HG02870 (cell line): ENCODE results near the gene RMND1.
"Not testable (repeated sequence)": the region's sequence is repeated elsewhere in the genome, so short reads cannot be mapped to it uniquely, and the experiment has no call there.

Experiments
- ATAC-seq: cut with Tn5 transposase; IDR thresholded peaks from one replicate; pipeline ENCODE4 v1.9.1; 2021; ENCODE audit warnings: mild to moderate bottlenecking, moderate library complexity; ENCODE audit not compliant: unreplicated experiment

Gene RMND1

GRCh38 chr6:151452750-151453427 is 963 bp upstream of the RMND1 start:
- ATAC-seq = no peak

DNA sequence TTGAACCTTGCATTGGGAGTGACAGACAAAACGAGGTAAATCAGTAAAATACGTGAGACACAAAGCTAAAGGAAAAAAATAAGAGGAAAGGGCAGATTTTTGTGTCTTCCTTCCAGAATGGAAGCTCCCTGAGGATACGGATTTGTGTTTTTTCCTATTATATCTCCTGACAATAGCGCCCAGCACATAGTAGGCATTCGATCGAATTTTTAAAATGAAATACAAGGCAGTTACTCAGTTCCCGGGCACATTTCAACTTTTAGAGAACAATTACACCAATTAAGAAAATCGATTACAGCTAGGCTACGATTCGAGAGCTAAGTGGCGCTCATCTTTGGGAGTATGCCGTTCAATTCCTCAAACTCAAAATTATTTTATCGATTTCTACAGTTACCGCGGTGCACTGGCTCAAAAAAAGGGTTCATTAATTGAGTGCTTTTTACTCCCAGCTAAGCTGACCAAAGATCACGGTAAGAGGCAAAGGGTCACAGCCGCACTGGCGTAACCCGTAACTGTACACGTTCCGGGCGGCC is 443 bp downstream of the RMND1 start:
- ATAC-seq = no peak

- ATAC-seq = not testable (repeated sequence)
Observed at GRCh38 chr6:151450928-151451327, 998 bp downstream of the RMND1 start.

- ATAC-seq = no peak
Observed at GRCh38 chr6:151448623-151449022, 3.3 kb downstream of the RMND1 start.

- no peak for ATAC-seq
Observed at GRCh38 chr6:151447237-151447636, 4.7 kb downstream of the RMND1 start.

DNA sequence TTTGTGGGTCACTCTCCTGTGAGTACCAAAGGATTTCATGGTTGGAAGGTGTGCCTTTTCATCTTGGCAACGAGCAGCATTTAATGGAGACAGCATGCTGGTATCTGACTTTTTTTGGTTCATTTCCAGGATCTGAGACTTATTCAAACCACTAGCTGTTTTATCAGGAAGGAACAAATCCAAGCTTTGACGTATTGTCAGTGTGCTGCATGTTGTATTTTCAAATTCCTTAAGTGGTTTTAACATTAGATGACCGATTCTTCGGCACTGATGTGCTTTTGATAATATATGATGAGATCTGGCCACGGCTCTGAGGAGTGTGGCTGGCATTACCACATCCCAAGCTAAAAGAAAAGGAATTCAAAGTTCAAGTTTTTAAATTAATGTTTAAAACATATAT is 6.4 kb downstream of the RMND1 start:
- no peak for ATAC-seq

DNA sequence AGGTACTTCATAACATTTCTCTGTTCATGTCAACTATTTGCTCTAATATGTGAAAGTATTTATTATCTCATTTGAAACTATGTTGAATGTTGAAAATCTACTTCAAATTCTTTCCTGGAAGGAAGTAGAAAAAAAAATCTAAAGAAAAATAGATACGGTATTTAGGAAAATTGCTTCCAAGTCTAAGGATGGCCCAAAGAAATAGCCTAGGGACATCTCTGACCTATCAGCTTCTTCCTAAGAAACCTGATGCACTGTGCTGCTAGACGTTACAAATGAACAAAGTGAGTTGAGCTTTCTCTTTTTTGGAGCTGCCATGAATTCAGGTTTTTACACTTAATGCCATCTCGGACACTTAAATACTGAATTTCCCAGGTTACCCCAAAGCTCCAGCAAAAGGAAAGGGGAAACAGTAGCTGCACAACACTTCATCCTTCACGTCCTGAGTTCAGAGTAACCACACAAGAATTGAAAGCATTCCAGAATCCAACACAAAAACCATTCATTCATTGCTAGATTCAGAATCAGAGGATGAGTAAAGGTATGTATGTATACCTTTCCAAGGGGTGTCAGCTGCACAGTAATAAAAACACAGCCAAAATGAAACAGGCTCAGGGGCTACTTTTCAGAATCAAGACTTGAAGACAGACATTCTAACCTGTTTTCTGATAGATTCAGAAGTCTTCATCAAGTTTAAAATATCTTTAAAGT is 7.9 kb downstream of the RMND1 start:
- no peak for ATAC-seq

DNA sequence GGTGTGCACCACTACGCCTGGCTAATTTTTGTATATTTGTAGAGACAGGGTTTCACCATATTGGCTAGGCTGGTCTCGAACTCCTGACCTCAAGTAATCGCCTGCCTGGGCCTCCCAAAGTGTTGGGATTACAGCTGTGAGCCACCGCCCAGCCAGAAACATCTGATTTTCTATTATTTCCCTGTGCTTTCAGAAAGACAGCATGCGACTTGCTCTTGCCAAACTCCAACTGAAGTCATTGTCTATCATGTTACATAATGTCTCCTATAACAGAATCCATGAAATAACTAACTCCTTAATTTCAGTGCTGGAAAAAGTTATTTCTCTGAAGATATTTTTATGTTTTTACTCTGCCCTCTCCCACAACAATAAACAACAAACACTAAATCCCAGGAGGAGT is 8.5 kb downstream of the RMND1 start:
- ATAC-seq = no peak

- no peak for ATAC-seq
Observed at GRCh38 chr6:151442371-151442770, 9.6 kb downstream of the RMND1 start.

DNA sequence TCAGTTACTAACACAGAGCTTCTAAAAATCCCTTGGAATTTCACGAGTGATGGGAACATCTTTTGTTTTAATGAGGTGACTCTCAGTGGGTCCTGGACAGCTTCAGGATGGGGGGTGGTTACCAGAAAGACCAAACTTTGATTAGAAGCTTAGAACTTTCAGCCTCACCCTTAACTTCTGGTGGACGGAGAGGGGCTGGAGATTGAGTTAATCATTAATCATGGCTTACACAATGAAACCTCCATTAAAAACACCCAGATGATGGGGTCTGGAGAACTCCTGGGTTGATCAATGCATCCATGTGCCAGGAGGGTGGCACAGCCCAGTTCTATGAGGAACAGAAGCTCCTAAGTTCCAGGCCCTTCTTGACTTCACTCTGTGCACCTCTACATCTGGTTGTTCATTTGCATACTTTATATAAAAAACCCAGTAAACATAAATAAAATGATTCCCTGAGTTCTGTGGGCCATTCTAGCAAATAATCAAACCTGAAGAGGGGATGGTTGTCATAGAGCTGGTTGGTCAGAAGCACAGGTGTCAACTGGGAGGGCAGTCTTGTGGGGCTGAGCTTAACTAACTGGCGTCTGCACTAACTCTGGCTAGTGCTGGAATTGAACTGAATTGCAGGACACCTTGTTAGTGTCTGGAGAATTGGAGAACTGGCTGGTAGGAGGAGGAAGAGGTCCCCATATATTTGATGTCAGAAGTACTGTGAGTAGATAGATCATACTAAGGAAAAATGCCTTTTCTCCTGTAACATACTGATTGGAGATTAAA is 10.3 kb downstream of the RMND1 start:
- ATAC-seq = no peak

DNA sequence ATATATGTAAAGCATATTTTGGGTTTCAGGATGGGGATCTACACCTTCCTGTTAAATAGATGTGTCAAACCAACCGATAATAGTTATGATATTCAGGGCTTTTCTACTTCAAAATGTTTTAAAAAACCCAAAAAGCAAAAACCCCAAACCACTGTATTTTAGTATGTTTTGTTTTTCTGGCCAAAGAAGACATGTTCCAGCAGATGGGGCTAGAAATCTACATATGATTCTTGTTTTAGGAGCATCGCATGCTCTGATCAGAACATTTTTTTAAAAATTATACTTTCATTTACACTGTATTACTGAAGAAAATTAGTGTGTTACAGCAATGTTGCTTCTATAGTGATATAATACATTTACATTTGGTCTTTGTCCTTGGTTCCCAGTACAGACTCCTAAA is 11.0 kb downstream of the RMND1 start:
- ATAC-seq = no peak

DNA sequence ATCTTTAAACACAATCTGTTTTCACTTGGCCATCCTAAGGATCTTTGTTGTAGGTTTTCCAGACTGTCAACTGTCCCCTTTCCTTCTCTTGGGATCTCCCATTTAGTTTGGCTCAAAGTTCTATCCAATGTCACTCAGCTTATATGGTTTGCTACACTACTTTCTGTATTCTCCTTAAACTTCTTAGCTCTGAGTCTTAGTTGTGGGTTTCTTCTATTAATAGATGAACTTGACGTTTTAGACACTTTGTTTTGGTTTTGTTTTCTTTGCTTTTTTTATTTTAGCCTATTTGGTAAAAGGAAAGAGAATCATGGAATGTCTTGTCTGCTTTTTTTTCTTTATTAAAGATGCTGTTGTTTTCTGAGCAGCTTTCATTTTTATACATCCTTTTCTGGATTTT is 11.4 kb downstream of the RMND1 start:
- ATAC-seq = peak; percentile 51

DNA sequence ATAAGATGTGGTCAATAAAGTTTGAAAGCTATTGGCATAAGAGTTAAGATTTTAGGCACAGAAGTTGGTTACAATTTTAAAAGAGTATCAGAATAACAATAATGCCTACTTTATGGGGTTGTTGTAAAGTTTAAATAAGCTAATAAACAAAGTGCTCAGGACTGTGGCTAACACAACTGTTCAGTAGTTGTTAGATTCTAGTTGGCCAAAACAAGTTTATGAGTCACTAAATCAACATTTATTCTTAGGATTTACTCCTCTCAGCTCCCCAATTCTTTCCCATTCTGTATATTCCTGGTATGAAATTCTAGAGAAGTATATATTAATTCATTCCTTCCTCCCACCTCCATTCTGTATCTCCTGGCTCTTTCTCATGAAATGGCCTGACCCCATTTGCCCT is 14.5 kb downstream of the RMND1 start:
- no peak for ATAC-seq

DNA sequence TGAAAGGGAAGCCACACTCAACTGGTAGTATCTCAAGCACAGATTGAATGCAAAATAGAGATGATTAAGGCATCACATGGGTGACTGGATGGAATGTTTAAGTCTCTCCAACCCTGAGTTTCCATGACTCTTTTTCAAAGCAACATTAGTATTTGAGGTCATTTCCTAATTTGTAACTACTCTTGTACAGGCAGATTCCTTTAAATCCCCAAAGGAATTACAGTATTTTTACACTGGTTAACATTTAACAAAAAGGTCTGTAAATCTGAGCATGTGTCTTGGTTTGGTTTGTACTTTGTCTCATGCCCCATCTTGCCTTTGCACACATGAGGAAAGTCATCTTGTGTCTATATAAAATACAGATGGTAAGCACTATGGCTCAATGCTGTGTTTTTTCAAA is 15.1 kb downstream of the RMND1 start:
- ATAC-seq = no peak

- no peak for ATAC-seq
Observed at GRCh38 chr6:151436300-151436699, 15.6 kb downstream of the RMND1 start.

DNA sequence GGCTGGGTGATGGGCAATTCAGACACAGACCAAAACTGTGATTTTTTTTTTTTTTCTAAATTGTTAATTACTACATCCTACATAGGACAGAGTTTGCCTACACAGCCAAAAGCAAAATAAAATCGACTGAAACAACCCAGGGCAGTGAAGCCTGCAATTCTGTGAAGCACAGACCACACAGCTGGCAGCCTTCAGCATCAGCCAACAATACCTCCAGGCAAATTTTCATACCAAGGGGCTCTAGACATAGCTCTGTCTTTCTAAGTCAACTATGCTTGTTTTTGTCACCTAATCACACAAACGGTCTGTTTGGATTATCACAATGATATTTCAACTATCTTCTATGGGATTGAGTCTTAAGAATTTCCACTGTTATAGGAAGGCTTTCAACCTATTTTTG is 17.6 kb downstream of the RMND1 start:
- peak; percentile 49 for ATAC-seq

GRCh38 chr6:151432651-151433050 is 19.3 kb downstream of the RMND1 start:
- no peak for ATAC-seq

GRCh38 chr6:151431337-151431736 is 20.6 kb downstream of the RMND1 start:
- no peak for ATAC-seq

DNA sequence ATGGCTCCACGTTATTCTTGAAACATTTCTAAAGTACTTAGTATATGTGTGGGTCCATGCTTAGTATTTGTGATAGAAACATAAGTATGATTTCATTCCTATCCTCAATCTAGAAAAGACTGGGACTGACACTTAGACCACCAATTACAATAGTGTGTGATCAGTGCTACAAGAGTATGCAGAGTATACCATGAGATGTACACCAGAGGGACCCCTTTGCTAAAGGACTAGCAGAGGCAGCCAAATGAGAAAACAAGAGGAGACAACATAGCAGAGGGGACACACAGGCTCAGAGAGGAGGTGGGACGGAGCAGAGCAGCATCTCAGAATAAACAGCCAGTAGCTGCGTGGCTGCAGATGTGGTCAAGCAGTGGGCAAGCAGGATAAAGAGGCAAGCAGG is 21.0 kb downstream of the RMND1 start:
- ATAC-seq = no peak

DNA sequence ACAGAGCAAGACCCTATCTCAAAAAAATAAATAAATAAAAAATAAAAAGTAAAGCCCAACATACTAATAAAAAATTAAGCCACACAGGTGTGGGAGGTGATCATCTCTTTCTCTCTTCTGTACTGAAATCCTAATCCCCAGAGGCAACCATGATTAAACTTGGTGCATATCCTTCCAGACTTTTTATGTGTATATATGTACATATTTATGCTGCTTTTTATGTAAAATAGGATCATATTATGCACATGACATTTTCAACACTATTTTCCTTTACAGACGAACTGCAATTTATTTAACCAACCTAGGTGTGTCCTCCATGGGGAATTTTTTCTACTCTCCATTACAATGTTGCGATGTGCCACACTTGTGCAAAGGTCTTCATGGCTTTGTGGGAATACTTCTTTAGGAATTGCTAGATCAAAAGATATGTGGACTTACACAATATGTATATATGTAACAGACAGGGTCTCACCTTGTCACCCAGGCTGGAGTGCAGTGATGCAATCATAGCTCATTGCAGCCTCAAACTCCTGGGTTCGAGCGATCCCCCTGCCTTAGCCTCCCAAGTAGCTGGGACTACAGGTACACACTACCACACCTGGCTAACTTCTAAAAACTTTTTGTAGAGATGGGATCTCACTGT is 23.7 kb downstream of the RMND1 start:
- ATAC-seq = no peak

GRCh38 chr6:151425561-151425960 is 26.4 kb downstream of the RMND1 start:
- no peak for ATAC-seq
